OCI-LY1 (cell line): ENCODE measurements around the gene TMEM115.

Experiments used
- CTCF ChIP-seq: fragments of 200-600 bp; sonication (generic), shearing (Covaris generic); IDR thresholded peaks from 2 replicates; pipeline ENCODE4 v1.5.1; 2017; ENCODE audit warnings: mild to moderate bottlenecking, antibody characterized with exemption, low read length, moderate library complexity, mixed read lengths
- EZH2 ChIP-seq: fragments of 200-600 bp; sonication (generic), shearing (Covaris generic); IDR thresholded peaks from 2 replicates; pipeline ENCODE4 v1.8.0; 2017; ENCODE audit warnings: borderline replicate concordance, mixed run types, mild to moderate bottlenecking, antibody characterized with exemption, low read length, moderate library complexity, mixed read lengths

DNA sequence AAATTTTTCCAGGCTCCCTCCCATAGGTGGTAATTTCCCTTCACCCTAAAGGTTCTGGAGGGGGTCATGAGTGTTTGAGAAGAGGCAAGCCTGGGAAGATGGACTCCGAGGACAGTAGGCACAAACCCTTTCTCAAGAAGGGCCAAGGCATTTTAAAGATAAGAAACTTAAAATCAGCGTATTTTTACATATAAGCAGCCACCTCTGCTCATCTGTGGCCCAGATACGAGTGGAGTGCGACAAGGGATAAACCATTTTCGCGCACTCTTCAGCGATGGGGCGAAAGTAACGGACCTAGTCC is 19.2 kb downstream of the TMEM115 start:
- TF ChIP-seq EZH2 (no peak), CTCF (no peak)
